Stimulated activated CD4-positive, alpha-beta T cell treated with anti-CD3 and anti-CD28 coated beads, TNF-alpha, amount 100 ng/mL, for 4 hours (primary cell): ENCODE results near the gene CCDC150.
"Not testable (repeated sequence)": the region's sequence is repeated elsewhere in the genome, so short reads cannot be mapped to it uniquely, and the experiment has no call there.

Experiments used
- DNase-seq, 3 experiments: peaks; one replicate each; pipeline ENCODE4 v3.0.0-alpha.2; 2020; ENCODE audit warnings: low read depth in 3 of 3

CCDC150 gene

GRCh38 chr2:196635156-196635555, 4.4 kb upstream of the CCDC150 start:
- DNase-seq: no peak

DNA sequence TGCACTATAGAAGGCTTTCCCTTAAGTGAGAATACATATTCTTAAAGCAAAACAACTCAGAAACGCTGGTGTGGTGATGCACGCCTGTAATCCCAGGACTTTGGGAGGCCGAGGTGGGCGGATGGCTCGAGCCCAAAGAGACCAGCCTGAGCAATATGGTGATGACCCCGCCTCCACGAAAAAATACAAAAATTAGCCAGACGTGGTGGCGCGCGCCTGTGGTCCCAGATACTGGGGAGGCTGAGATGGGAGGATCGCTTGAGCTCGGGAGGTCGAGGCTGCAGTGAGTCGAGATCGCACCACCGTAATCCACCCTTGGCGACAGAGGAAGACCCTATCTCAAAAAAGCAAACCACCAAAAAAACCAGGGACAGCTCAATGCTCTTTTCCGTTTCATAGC, 750 bp upstream of the CCDC150 start:
- DNase-seq: no peak

GRCh38 chr2:196640031-196640548, 575 bp downstream of the CCDC150 start:
- DNase-seq: no peak

DNA sequence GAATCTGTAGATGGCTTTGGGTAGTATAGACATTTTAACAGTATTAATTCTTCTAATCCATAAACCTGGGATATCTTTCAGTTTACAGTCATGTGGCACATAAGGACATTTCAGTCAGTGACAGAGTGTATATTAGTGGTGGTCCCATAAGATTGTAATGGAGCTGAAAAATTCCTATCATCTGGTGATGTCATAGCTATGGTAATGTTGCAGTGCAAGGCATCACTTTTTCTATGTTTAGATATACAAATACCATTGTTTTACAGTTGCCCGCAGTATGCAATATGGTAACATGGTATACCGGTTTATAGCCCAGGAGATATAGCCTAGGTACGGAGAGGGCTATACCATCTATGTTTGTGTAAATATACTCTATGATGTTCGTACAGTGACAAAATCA, 9.7 kb downstream of the CCDC150 start:
- no peak for DNase-seq

DNA sequence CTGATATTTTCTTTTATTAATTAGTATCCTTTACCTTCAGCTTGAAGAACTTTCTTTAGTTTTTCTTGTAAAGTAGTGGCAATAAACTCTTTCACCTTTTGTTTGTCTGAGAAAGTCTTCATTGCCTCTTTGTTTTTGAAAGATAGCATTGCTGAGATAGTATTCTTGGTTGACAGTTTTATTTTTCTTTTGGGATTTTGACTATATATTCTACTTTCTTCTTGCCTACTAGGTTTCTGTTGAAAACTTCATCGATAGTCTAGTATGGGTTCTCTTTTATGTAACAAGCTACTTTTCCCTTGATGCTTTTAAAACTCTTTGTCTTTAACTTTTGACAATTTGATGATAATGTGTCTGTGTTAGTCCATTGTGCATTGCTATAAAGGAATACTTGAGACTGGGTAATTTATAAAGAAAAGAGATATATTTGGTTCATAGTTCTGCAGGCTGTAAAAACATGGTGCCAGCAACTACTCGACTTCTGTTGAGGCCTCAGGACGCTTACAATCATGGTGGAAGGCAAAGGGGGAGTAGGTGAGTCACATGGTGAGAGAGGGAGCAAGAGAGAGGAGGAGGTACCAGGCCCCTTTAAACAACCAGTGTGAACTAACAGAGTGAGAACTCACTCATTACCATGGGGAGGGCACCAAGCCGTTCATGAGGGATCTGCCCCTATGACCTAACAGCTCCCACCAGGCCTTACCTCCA, 12.0 kb downstream of the CCDC150 start:
- DNase-seq: no peak

DNA sequence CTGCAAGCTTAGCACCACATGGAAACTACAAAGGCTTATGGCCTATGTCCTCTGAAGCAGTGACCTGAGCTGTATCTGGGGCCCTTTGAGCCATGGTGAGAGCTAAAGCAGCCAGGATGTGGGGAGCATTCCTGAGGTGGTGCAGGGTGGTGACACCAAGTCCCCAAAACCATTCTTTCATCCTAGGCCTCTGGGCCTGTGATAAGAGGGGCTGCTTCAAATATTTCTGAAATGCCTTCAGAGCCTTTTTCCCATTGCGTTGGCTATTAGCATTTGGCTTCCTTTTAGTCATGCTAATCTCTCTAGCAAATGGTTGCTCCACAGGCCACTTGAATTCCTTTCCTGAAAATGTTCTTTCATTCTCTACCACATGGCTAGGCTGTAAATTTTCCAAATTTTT, 13.4 kb downstream of the CCDC150 start:
- no peak for DNase-seq

- DNase-seq: no peak
Observed at GRCh38 chr2:196653843-196654242, 14.3 kb downstream of the CCDC150 start.

DNA sequence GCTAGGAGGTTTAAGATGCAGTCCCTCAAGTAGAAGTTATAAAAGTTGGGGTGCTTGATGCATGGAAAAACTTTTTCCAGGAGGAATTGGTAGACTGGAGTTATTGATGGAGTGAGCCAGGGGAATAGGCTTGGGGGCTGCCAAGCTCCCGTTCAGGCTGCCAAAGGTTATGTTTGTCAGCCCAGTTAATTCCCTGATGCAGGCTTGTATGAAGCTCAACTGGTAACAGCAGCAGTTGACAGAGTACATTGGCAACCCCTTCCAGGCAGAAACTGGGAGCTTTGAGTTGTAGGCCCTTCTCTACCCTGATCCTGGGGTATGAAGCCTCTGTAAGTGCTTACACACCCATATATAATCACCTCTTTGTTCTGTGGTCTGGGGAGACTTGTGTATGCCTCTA, 16.2 kb downstream of the CCDC150 start:
- no peak for DNase-seq

- no peak for DNase-seq
Observed at GRCh38 chr2:196657333-196657732, 17.8 kb downstream of the CCDC150 start.

DNA sequence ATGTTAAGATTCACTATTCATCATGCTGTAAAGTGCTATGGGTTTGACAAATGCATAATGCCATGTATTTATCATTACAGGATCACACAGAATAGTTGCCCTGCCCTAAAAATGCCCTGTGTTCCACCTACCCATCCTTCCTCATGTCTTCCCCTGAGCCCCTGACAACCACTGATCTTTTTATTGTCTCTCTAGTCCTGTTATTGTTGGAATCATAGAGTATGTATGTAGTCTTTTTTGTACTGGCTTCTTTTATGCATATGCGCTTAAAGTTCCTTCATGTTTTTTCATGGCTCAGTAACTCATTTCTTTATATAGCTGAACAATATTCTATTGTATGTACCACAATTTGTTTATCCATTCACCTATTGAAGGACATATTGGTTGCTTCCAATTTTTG, 20.3 kb downstream of the CCDC150 start:
- no peak for DNase-seq

GRCh38 chr2:196660244-196660643, 20.7 kb downstream of the CCDC150 start:
- no peak for DNase-seq

DNA sequence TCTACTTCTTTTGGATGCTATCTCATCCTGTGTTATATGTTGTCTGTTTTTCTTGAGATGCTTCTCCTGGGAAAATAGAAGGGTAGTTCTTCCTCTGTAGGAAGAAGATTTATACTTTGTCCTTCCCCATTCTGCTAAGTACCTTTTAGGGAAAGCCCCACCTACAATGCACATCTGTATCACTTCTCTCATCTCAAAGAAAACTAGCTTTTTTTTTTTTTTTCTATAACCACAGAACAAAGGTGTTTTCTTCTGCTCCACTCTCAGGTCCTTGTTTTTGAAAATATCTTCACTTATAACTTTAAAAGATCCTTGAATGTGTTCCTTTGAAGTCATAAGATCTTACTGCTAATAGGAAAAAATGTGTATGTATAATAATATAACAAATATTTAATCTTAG, 30.8 kb downstream of the CCDC150 start:
- no peak for DNase-seq

DNA sequence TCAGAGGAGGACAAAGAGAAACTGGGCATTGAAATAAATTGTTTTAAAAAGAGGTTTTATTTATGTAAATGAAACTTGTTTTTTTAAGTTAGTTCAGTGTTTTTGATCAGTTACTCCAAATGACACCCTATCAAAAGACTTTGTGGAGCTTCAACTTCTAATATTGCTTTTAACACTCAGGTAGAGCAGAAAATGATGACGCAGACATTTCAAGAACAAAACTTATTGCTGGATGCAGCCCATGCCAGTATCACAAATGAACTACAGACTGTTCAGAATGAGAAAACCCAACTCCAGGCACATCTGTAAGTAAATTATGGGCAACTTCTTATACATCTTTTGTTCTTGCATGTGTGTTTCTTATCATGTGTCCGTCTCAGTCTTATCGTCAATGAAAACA, 36.4 kb downstream of the CCDC150 start:
- no peak for DNase-seq

DNA sequence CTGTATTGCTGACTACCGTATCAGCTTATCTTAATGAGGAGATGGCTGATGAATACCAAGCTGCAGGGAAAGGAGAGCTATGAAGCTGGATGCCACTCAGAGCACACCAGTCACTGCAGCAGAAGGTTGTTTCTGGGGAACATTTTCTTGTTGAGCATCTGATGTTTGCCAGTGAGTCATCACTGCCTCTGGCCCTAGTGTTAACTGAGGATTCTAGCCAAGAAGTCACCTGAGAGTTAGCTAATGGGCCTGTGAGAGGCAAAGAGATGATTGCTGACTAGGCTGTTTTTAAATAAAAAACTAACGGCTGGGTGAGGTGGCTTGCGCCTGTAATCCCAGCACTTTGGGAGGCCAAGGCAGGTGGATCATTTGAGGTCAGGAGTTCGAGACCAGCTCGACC, 37.9 kb downstream of the CCDC150 start:
- no peak for DNase-seq

DNA sequence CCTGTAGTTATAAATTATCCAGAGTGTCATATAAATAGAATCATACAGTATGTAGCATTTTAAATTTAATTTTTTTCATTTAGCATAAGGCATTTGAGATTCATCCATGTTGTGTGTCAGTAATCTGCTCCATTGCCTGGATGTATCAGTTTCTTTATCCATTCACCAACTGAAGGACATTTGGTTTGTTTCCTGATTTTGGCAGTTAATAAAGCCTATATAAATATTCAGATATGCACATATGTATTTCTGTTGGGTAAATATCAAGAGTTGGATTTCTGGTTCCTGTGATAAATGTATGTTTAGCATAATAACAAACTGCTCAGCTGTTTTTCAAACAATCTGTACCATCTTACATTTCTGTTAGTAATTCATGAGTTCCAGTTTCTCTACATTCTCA, 39.9 kb downstream of the CCDC150 start:
- DNase-seq: no peak

DNA sequence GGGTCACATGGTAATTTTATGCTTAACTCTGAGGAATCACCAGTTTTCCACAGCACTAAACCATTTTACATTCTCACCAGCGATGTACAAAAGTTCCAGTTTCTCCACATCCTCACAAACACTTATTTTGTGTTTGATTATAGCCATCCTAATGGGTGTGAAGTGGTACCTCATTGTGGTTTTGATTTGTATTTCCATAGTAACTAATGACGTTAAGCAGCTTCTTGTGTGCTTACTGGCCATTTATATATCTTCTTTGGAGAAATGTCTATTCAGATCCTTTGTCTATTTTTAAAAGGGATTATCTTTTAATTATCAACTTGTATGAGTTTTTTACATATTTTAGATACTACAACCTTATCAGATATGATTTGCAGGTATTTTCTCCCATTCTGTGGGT, 42.0 kb downstream of the CCDC150 start:
- DNase-seq: no peak

GRCh38 chr2:196685792-196686191, 46.3 kb downstream of the CCDC150 start:
- DNase-seq: no peak

- not testable (repeated sequence) for DNase-seq
Observed at GRCh38 chr2:196686737-196687136, 47.2 kb downstream of the CCDC150 start.

DNA sequence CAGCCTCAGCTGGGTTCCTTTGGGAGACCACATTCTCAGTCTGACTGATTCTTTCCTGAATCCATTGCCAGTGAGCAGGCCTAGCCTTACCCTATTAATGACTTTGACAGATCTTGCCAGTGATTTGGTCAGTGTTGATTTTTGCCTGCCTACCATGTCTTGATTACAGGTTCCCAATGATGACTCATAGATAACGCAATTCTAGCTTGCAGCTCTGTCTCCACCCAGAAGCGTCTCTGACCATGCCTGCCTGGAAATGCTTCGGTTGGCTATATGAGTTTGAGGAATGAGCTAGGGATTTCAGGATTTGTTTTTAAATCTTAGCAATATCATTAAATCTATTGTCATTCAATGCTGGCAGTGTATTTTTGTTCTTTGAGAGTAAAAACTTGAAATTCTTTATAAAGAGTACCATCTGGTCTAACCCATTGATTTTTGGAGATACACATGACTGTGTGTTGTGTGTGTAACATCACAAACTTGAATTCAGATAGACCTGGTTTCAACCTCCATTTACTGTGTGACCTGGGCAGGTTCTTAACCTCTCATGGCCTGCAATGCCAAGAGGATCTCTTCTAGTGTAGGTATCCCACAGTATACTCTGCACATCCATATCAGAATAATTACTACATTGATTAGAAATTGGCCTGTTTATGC, 57.0 kb downstream of the CCDC150 start:
- DNase-seq: no peak

GRCh38 chr2:196697825-196698224, 58.3 kb downstream of the CCDC150 start:
- no peak for DNase-seq

- no peak for DNase-seq
Observed at GRCh38 chr2:196702641-196703040, 63.1 kb downstream of the CCDC150 start.

GRCh38 chr2:196703695-196704094, 64.2 kb downstream of the CCDC150 start:
- no peak for DNase-seq

DNA sequence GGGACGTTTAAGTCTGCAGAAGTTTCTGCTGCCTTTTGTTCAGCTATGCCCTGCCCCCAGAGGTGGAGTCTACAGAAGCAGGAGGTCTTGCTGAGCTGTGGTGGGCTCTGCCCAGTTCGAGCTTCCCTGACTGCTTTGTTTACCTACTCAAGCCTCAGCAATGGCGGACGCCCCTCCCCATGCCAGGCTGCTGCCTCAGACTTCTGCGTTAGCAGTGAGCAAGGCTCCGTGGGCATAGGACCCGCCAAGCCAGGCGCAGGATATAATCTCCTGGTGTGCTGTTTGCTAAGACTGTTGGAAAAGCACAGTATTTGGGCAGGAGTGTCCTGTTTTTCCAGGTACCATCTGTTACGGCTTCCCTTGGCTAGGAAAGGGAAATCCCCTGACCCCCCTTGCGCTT, 70.5 kb downstream of the CCDC150 start:
- DNase-seq: not testable (repeated sequence)
